ENCODE results near the gene SYCE3. TPM values are rescaled to one million over a fixed set of nuclear protein-coding genes. Genes with fewer than 3 reads are reported as not detected.

Gene SYCE3
- total RNA-seq, 2 experiments from 2014 or later, result 0.91 to 2.0 TPM

GRCh38 chr22:50587407-50587806, 24.7 kb upstream of the SYCE3 start:
- Mint-ChIP-seq H3K27ac (no peak overlapping the region), H3K27me3 (ENCODE audit: low read depth) (no peaks in the 10 kb centered on the region), H3K4me3 (no peak overlapping the region), H3K36me3 (ENCODE audit: low read depth) (peaks cover 4% of the 10 kb centered on the region), H3K4me1 (ENCODE audit: low read depth) (peaks cover 7% of the 10 kb centered on the region), H3K9me3 (no peaks in the 10 kb centered on the region)
- CTCF ChIA-PET, result interaction anchor here (0.8 kb wide), 1 partner anchor 12 kb away, joined by 4 read pairs; no protein-coding TSS in a partner anchor
- intact Hi-C loops (cut with micrococcal nuclease), result no loop called here
- DNase-seq, result no peak

GRCh38 chr22:50586416-50586815, 23.7 kb upstream of the SYCE3 start:
- Mint-ChIP-seq H3K4me1 (ENCODE audit: low read depth) (peaks cover 13% of the 10 kb centered on the region), H3K36me3 (ENCODE audit: low read depth) (peaks cover 2% of the 10 kb centered on the region)
- intact Hi-C loops (cut with micrococcal nuclease), result no loop called here

GRCh38 chr22:50585781-50586180, 23.1 kb upstream of the SYCE3 start:
- H3K9me3 Mint-ChIP-seq, result no peaks in the 10 kb centered on the region
- intact Hi-C loops (cut with micrococcal nuclease), result no loop called here
- peaks cover 8% of the 10 kb centered on the region for H3K36me3 Mint-ChIP-seq (ENCODE audit: low read depth)
- H3K4me1 Mint-ChIP-seq (ENCODE audit: low read depth), result peaks cover 18% of the 10 kb centered on the region
- no peak overlapping the region for H3K27ac Mint-ChIP-seq
- H3K4me3 Mint-ChIP-seq, result no peak overlapping the region
- no peaks in the 10 kb centered on the region for H3K27me3 Mint-ChIP-seq (ENCODE audit: low read depth)
- CTCF ChIA-PET, result no interaction called here
- DNase-seq, result no peak

More at GRCh38 chr22:50586416-50586815, 23.7 kb upstream of the SYCE3 start:
- H3K9me3 Mint-ChIP-seq, result no peaks in the 10 kb centered on the region
- no peaks in the 10 kb centered on the region for H3K27me3 Mint-ChIP-seq (ENCODE audit: low read depth)
- CTCF ChIA-PET, result interaction anchor here (0.7 to 0.8 kb wide), 2 partner anchors 11 to 34 kb away, joined by 4 read pairs; no protein-coding TSS in a partner anchor
- DNase-seq, result no peak
- H3K27ac Mint-ChIP-seq, result no peak overlapping the region
- no peak overlapping the region for H3K4me3 Mint-ChIP-seq

GRCh38 chr22:50585238-50585637, 22.5 kb upstream of the SYCE3 start:
- no peak overlapping the region for H3K4me3 Mint-ChIP-seq
- peaks cover 11% of the 10 kb centered on the region for H3K36me3 Mint-ChIP-seq (ENCODE audit: low read depth)
- H3K27ac Mint-ChIP-seq, result no peak overlapping the region
- H3K27me3 Mint-ChIP-seq (ENCODE audit: low read depth), result no peaks in the 10 kb centered on the region
- CTCF ChIA-PET, result interaction anchor here (0.6 to 1.2 kb wide), 3 partner anchors 19 to 35 kb away, joined by 3 to 4 read pairs (median 4); partner anchors contain the start of gene SYCE3
- peaks cover 21% of the 10 kb centered on the region for H3K4me1 Mint-ChIP-seq (ENCODE audit: low read depth)
- no peak for DNase-seq
- intact Hi-C loops (cut with micrococcal nuclease), result no loop called here
- no peaks in the 10 kb centered on the region for H3K9me3 Mint-ChIP-seq

- Mint-ChIP-seq H3K27ac (no peak overlapping the region), H3K9me3 (no peaks in the 10 kb centered on the region), H3K4me3 (peak overlapping the region; percentile 91), H3K27me3 (ENCODE audit: low read depth) (no peaks in the 10 kb centered on the region), H3K36me3 (ENCODE audit: low read depth) (peaks cover 17% of the 10 kb centered on the region), H3K4me1 (ENCODE audit: low read depth) (peaks cover 28% of the 10 kb centered on the region)
- intact Hi-C loops (cut with micrococcal nuclease), result no loop called here
- CTCF ChIA-PET, result interaction anchor here (0.6 to 1.2 kb wide), 4 partner anchors 18 to 36 kb away, joined by 3 to 4 read pairs (median 4); partner anchors contain the start of gene SYCE3
- DNase-seq, result no peak
These were observed 21.7 kb upstream of the SYCE3 start for GRCh38 chr22:50584106-50585096.

GRCh38 chr22:50583294-50583861, 20.7 kb upstream of the SYCE3 start:
- CTCF ChIA-PET, result interaction anchor here (0.8 to 2.6 kb wide), 2 partner anchors 26 to 58 kb away, joined by 3 to 9 read pairs; partner anchors contain the start of gene SCO2
- Mint-ChIP-seq H3K36me3 (ENCODE audit: low read depth) (peaks cover 20% of the 10 kb centered on the region), H3K4me3 (peak overlapping the region; percentile 91), H3K4me1 (ENCODE audit: low read depth) (peaks cover 30% of the 10 kb centered on the region), H3K27ac (peak overlapping the region; percentile 62), H3K27me3 (ENCODE audit: low read depth) (no peaks in the 10 kb centered on the region), H3K9me3 (no peaks in the 10 kb centered on the region)
- no peak for DNase-seq
- intact Hi-C loops (cut with micrococcal nuclease), result loop anchor here (1.0 to 2.0 kb wide), 2 partner anchors 57 to 108 kb away; no protein-coding TSS in a partner anchor

GRCh38 chr22:50582493-50583293, 20.0 kb upstream of the SYCE3 start, which contains the start of gene CHKB:
Gene CHKB, minus strand, starts transcription at chr22:50582849. Its CDS starts 68 bp downstream, at chr22:50582781.
- Mint-ChIP-seq H3K27me3 (ENCODE audit: low read depth) (no peaks in the 10 kb centered on the region), H3K36me3 (ENCODE audit: low read depth) (peaks cover 20% of the 10 kb centered on the region), H3K4me1 (ENCODE audit: low read depth) (peaks cover 31% of the 10 kb centered on the region), H3K9me3 (no peaks in the 10 kb centered on the region), H3K27ac (peak within 1 kb of the TSS; percentile 82), H3K4me3 (peak within 1 kb of the TSS; percentile 91)
- CTCF ChIA-PET, result interaction anchor here (1.0 to 2.6 kb wide), 3 partner anchors 38 to 86 kb away, joined by 3 to 9 read pairs (median 8); partner anchors contain the start of gene SCO2
- peak; percentile 99 for DNase-seq
- intact Hi-C loops (cut with micrococcal nuclease), result loop anchor here (1.0 to 2.0 kb wide), 7 partner anchors 20 to 109 kb away; partner anchors contain the start of genes NCAPH2 and SYCE3

- H3K4me1 Mint-ChIP-seq (ENCODE audit: low read depth), result peaks cover 35% of the 10 kb centered on the region
- CTCF ChIA-PET, result interaction anchor here (0.9 to 2.6 kb wide), 4 partner anchors 34 to 85 kb away, joined by 3 to 9 read pairs (median 6); partner anchors contain the start of gene SCO2
- H3K4me3 Mint-ChIP-seq, result peak overlapping the region; percentile 91
- peaks cover 23% of the 10 kb centered on the region for H3K36me3 Mint-ChIP-seq (ENCODE audit: low read depth)
- peak; percentile 50 for DNase-seq
- peak overlapping the region; percentile 82 for H3K27ac Mint-ChIP-seq
- H3K9me3 Mint-ChIP-seq, result no peaks in the 10 kb centered on the region
- no peaks in the 10 kb centered on the region for H3K27me3 Mint-ChIP-seq (ENCODE audit: low read depth)
- intact Hi-C loops (cut with micrococcal nuclease), result loop anchor here (1.0 to 2.0 kb wide), 6 partner anchors 20 to 74 kb away; partner anchors contain the start of genes NCAPH2 and SYCE3
These were observed 19.3 kb upstream of the SYCE3 start for GRCh38 chr22:50581950-50582492.

GRCh38 chr22:50581031-50581949, 18.6 kb upstream of the SYCE3 start:
- peaks cover 35% of the 10 kb centered on the region for H3K4me1 Mint-ChIP-seq (ENCODE audit: low read depth)
- DNase-seq, result no peak
- H3K27ac Mint-ChIP-seq, result peak overlapping the region; percentile 71
- H3K9me3 Mint-ChIP-seq, result no peaks in the 10 kb centered on the region
- peak overlapping the region; percentile 91 for H3K4me3 Mint-ChIP-seq
- intact Hi-C loops (cut with micrococcal nuclease), result no loop called here
- CTCF ChIA-PET, result interaction anchor here (0.9 to 2.6 kb wide), 4 partner anchors 15 to 56 kb away, joined by 3 to 9 read pairs (median 6); partner anchors contain the start of gene SCO2
- peaks cover 23% of the 10 kb centered on the region for H3K36me3 Mint-ChIP-seq (ENCODE audit: low read depth)
- no peaks in the 10 kb centered on the region for H3K27me3 Mint-ChIP-seq (ENCODE audit: low read depth)

GRCh38 chr22:50579752-50580151, 17.0 kb upstream of the SYCE3 start:
- DNase-seq, result no peak
- Mint-ChIP-seq H3K36me3 (ENCODE audit: low read depth) (peaks cover 23% of the 10 kb centered on the region), H3K4me3 (no peak overlapping the region), H3K4me1 (ENCODE audit: low read depth) (peaks cover 35% of the 10 kb centered on the region), H3K27me3 (ENCODE audit: low read depth) (no peaks in the 10 kb centered on the region), H3K27ac (no peak overlapping the region), H3K9me3 (no peaks in the 10 kb centered on the region)
- CTCF ChIA-PET, result no interaction called here
- intact Hi-C loops (cut with micrococcal nuclease), result no loop called here
